Fibroblast of lung (primary cell): ENCODE measurements around the gene MRPL39. TPM values are rescaled to one million over a fixed set of nuclear protein-coding genes. Genes with fewer than 3 reads are reported as not detected.

Experiments
- DNase-seq, 2 donors: peaks; one replicate each; pipeline versions ENCODE4 v3.0.0 to v3.0.0-alpha.2; 2010; ENCODE audit warnings: low read depth in 2 of 2
- H2AFZ ChIP-seq: 2 replicates; pipeline ENCODE4 v1.5.1; 2012; ENCODE audit warnings: low read length, control low read depth, inconsistent platforms
- H3K27ac ChIP-seq: 2 replicates; pipeline ENCODE4 v1.5.1; 2011; ENCODE audit warnings: low read length, control low read depth; ENCODE audit not compliant: insufficient read depth
- H3K27me3 ChIP-seq: 2 replicates; pipeline ENCODE4 v1.5.1; 2011; ENCODE audit warnings: mild to moderate bottlenecking, low read length; ENCODE audit not compliant: control insufficient read depth, insufficient read depth
- H3K36me3 ChIP-seq: 2 replicates; pipeline ENCODE4 v1.5.1; 2011; ENCODE audit warnings: low read length; ENCODE audit not compliant: control insufficient read depth, insufficient read depth
- H3K4me1 ChIP-seq: 2 replicates; pipeline ENCODE4 v1.5.1; 2011; ENCODE audit warnings: low read length; ENCODE audit not compliant: control insufficient read depth, insufficient read depth; ENCODE audit errors: extremely low read depth
- H3K4me2 ChIP-seq: 2 replicates; pipeline ENCODE4 v1.5.1; 2011; ENCODE audit warnings: low read length, control low read depth; ENCODE audit not compliant: insufficient read depth; ENCODE audit errors: extremely low read depth
- H3K4me3 ChIP-seq, 4 experiments: fragments of 200-600 bp in 1 of 4; sonication (generic) in 1 of 4; replicated peaks in 1 of 4; 2 replicates each; pipeline ENCODE4 v1.5.1; 2011 to 2016; ENCODE audit warnings: low read length in 4 of 4, low read depth in 3 of 4, mild to moderate bottlenecking in 3 of 4, control low read depth in 2 of 4, inconsistent platforms in 1 of 4, mixed read lengths in 1 of 4; ENCODE audit not compliant: insufficient read depth in 1 of 4; ENCODE audit errors: control extremely low read depth in 1 of 4
- H3K79me2 ChIP-seq: 2 replicates; pipeline ENCODE4 v1.5.1; 2012; ENCODE audit warnings: mild to moderate bottlenecking, low read length, inconsistent platforms; ENCODE audit not compliant: control insufficient read depth, insufficient read depth
- H3K9ac ChIP-seq: 2 replicates; pipeline ENCODE4 v1.5.1; 2011; ENCODE audit warnings: mild to moderate bottlenecking, low read length, control low read depth; ENCODE audit not compliant: insufficient read depth
- H3K9me3 ChIP-seq: 2 replicates; pipeline ENCODE4 v1.5.1; 2012; ENCODE audit warnings: low read depth, low read length; ENCODE audit not compliant: control insufficient read depth, insufficient read depth
- H4K20me1 ChIP-seq: 2 replicates; pipeline ENCODE4 v1.5.1; 2011; ENCODE audit warnings: low read length; ENCODE audit not compliant: control insufficient read depth, insufficient read depth; ENCODE audit errors: extremely low read depth
- CTCF ChIP-seq, 2 donors: IDR thresholded peaks in 1 of 2; conservative IDR thresholded peaks in 1 of 2; 1 replicate in 1 of 2; 2 replicates in 1 of 2; pipeline ENCODE4 v1.5.1; 2011 to 2012; ENCODE audit warnings: low read length in 2 of 2, control low read depth in 1 of 2, inconsistent platforms in 1 of 2, low read depth in 1 of 2, mild to moderate bottlenecking in 1 of 2
- EZH2 ChIP-seq: IDR thresholded peaks from 2 replicates; pipeline ENCODE4 v1.5.1; 2012; ENCODE audit warnings: low read length, control low read depth, mild to moderate bottlenecking; ENCODE audit errors: missing control alignments
- polyA plus RNA-seq, 2 donors: library from polyadenylated mRNA; depleted of rRNA in 1 of 2; stranded (reverse) in 1 of 2; unstranded in 1 of 2; fragments of >200 nt; gene quantifications; 2 replicates each; pipeline ENCODE4 v1.2.1, GENCODE V29; 2011 to 2012; ENCODE audit warnings: missing spikeins in 1 of 2
- total RNA-seq: library from RNA; depleted of rRNA; stranded (reverse); fragments of >200 nt; gene quantifications from 2 replicates; pipeline ENCODE4 v1.2.1, GENCODE V29; 2014

Gene MRPL39
- total and polyA plus RNA-seq, 2 donors (not counting 1 experiment from before 2014, with no cell fraction given) = 30.5 to 34.5 TPM

GRCh38 chr21:25583370-25584130 lies 23.7 kb downstream of the MRPL39 start:
- Histone ChIP-seq H4K20me1 (no peaks in the 10 kb centered on the region), H3K9ac (no peak overlapping the region), H3K9me3 (no peaks in the 10 kb centered on the region), H3K79me2 (no peaks in the 10 kb centered on the region), H2AFZ (no peak overlapping the region), H3K4me1 (no peaks in the 10 kb centered on the region), H3K27me3 (no peaks in the 10 kb centered on the region), H3K27ac (no peak overlapping the region), H3K4me3 (no peak overlapping the region), H3K36me3 (no peaks in the 10 kb centered on the region), H3K4me2 (no peak overlapping the region)
- TF ChIP-seq EZH2 (no peak), CTCF (conservative IDR thresholded peaks at IDR 0.05 in 1 of 2, IDR thresholded peaks at IDR 0.05 in 1 of 2; ENCODE audit: low read depth in 1 of 2, low read length in 2 of 2) (no peak)
- no peak for DNase-seq

DNA sequence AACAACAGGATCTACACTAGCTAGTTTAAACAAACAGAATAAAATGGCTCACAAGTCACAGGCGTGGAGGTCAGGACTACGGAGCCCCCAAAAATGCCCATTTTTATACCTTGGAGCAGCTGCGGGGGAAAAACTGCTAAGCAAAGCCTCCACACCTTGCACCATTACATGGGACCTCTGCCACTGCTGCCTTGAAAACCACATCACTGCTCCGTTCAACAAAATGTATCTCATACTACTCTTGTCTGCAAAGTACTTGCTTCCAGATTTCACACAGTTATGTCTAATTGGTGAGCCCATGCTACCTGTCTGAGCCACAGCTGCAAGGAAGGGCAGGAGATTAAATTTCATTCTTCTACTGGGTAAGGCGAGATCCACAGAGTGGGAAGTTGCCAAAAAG lies 24.4 kb downstream of the MRPL39 start:
- H3K4me1 ChIP-seq = no peaks in the 10 kb centered on the region
- H3K4me3 ChIP-seq = no peak overlapping the region
- H3K27ac ChIP-seq = no peak overlapping the region
- H3K36me3 ChIP-seq = no peaks in the 10 kb centered on the region
- H3K9ac ChIP-seq = no peak overlapping the region
- TF ChIP-seq EZH2 (no peak), CTCF (conservative IDR thresholded peaks at IDR 0.05 in 1 of 2, IDR thresholded peaks at IDR 0.05 in 1 of 2; ENCODE audit: low read depth in 1 of 2, low read length in 2 of 2) (no peak)
- H3K27me3 ChIP-seq = no peaks in the 10 kb centered on the region
- no peaks in the 10 kb centered on the region for H4K20me1 ChIP-seq
- DNase-seq = no peak
- no peaks in the 10 kb centered on the region for H3K79me2 ChIP-seq
- no peaks in the 10 kb centered on the region for H3K9me3 ChIP-seq
- no peak overlapping the region for H3K4me2 ChIP-seq
- no peak overlapping the region for H2AFZ ChIP-seq

GRCh38 chr21:25582164-25582790 lies 25.0 kb downstream of the MRPL39 start:
- Histone ChIP-seq H3K4me3 (no peak overlapping the region), H3K79me2 (no peaks in the 10 kb centered on the region), H3K27me3 (no peaks in the 10 kb centered on the region), H3K4me2 (no peak overlapping the region), H3K36me3 (no peaks in the 10 kb centered on the region), H2AFZ (no peak overlapping the region), H4K20me1 (no peaks in the 10 kb centered on the region), H3K27ac (no peak overlapping the region), H3K4me1 (no peaks in the 10 kb centered on the region), H3K9me3 (no peaks in the 10 kb centered on the region), H3K9ac (no peak overlapping the region)
- no peak for TF ChIP-seq EZH2
- no peak for TF ChIP-seq CTCF (conservative IDR thresholded peaks at IDR 0.05 in 1 of 2, IDR thresholded peaks at IDR 0.05 in 1 of 2; ENCODE audit: low read depth in 1 of 2, low read length in 2 of 2)
- no peak for DNase-seq
